ENCODE data around the gene FAM20C.

Gene FAM20C

DNA sequence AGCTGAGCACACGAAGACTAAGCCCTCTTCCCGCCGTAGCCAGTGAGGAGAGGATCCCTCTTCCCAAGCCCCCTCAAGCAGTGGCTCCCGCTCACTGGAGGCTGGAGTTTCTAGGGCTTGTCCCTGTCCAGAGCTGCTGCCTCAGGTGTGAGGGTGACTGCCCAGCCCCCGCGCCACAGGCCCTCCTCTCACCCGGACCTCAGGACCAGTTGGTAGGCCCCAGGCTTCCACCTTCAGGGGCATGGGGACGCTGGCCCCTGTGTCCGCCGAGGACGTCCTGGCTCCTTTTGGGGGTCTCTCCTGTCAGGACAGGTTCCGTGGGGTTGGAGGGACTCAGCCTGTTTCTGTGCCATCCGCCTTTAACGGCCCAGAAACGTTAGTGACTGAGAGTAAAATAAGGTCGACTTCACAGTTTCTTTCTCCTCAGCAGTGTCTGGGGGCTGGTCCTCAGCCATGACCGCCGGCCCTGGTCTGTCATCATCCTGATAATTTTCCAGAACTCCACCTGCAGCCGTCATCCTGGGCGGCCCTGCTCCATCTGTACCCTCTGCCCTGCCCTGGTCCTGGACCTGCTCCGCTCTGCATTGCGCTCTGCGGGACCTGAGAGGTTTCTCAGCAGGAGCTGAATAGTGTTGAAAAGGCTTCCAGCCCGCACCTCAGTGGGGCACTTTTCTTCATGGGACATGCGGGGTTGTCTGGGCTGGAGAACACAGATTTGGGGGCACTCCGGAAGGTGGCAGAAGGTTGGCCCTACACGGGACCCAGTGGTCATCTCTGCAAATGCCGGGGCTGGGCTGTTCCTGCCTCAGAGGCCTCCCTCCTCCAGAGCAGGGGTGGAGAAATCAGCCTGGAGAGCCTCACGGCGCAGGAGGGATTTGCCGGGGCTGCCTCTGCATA, 36.0 kb upstream of the FAM20C start:
- Histone ChIP-seq H3K27ac (no peak overlapping the region; a peak in 1 of 22 replicates), H4K20me1 (no peaks in the 10 kb centered on the region), H3K27me3 (peaks cover 0 to 2% (median 0%) of the 10 kb centered on the region in 11 experiments; a peak in 2 of 22 replicates), H3K9ac (peak overlapping the region in 2 of 11 experiments; percentile 2 to 15; a peak in 1 of 22 replicates), H3K36me3 (no peaks in the 10 kb centered on the region), H3K4me2 (peak overlapping the region in 3 of 11 experiments; percentile 32 to 72 (median 33); a peak in 6 of 22 replicates), H3K4me1 (peaks cover 29 to 54% (median 40%) of the 10 kb centered on the region in 10 experiments), H3K9me3 (replicated peaks in 1 of 11) (no peaks in the 10 kb centered on the region), H3K4me3 (no peak overlapping the region)
- TF ChIP-seq Cebpa-rat (IDR thresholded peaks at IDR 0.05): no peak

DNA sequence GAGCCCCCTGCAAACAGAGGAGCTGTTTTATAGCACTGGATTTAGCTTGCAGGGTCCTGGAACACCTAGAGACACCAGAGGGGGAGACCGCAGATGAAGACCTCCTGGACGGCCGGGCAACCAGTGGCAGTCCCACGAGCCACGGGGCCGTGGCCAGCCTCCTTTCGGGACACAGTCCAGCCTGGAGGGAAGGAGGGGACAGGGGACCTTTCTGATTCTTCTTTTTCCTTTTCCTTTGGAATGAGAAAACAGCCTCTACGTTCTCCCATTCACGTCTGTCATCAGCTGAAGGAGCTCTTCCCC, 35.4 kb upstream of the FAM20C start:
- Histone ChIP-seq H3K36me3 (no peaks in the 10 kb centered on the region), H3K4me3 (no peak overlapping the region), H3K27me3 (peaks cover 0 to 8% (median 3%) of the 10 kb centered on the region in 11 experiments; a peak in 12 of 22 replicates), H3K4me1 (peaks cover 35 to 52% (median 39%) of the 10 kb centered on the region in 10 experiments), H3K27ac (no peak overlapping the region), H3K4me2 (peak overlapping the region in 2 of 11 experiments; percentile 33 to 72; a peak in 5 of 22 replicates), H3K9ac (peak overlapping the region in 1 of 11 experiments; percentile 15; a peak in 1 of 22 replicates), H3K9me3 (replicated peaks in 1 of 11) (no peaks in the 10 kb centered on the region), H4K20me1 (no peaks in the 10 kb centered on the region)
- TF ChIP-seq Cebpa-rat (IDR thresholded peaks at IDR 0.05): no peak

DNA sequence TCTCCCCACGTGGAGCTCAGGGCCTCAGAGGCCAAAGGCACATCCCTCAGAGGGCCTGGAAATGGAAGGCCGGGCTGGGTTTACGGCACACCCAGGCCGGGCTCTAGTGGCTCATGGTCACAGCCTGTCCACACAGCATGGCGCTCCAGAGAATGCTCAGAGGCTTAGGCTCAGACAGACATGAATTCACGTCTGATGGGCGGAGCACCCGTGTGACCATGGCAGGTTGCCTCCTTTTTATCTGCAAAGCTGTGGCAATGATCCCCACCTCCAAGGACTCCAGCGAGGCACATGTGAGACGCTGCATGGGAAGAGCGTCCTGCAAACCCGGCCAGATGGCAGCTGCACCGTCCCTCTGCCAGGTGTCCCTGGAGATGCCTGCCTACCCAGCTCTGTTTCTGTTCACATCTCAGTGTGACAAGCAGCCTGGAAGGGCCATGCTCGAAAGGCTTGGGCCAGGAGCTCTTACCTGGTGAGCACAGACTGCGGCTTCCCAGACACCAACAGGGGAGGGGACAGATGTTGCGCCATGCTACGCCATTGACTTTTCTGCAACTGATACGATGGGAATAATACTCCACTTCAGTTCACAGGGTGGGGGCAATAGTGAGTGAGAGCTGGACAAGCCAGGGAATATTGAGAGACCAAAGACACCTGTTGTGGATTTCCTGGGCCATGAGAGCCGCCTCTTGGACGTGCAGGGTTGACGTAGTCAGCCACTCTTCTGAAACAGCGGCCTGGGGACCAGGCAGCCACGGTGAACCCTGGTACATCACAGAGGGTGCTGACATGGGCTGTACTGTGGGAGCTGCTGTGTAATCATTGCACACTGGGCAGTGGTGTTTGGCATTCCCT, 34.4 kb upstream of the FAM20C start:
- Histone ChIP-seq H4K20me1 (no peaks in the 10 kb centered on the region), H3K4me1 (peaks cover 36 to 53% (median 40%) of the 10 kb centered on the region in 10 experiments), H3K9me3 (replicated peaks in 1 of 11) (no peaks in the 10 kb centered on the region), H3K4me2 (0 out of 22 replicates have a peak overlapping the region, but pooled peaks of 1 of the 11 experiments have one; percentile 72), H3K9ac (no peak overlapping the region), H3K36me3 (no peaks in the 10 kb centered on the region), H3K27ac (no peak overlapping the region), H3K27me3 (peaks cover 6 to 19% (median 13%) of the 10 kb centered on the region in 11 experiments; a peak in 21 of 22 replicates), H3K4me3 (no peak overlapping the region)
- no peak for TF ChIP-seq Cebpa-rat (IDR thresholded peaks at IDR 0.05)

DNA sequence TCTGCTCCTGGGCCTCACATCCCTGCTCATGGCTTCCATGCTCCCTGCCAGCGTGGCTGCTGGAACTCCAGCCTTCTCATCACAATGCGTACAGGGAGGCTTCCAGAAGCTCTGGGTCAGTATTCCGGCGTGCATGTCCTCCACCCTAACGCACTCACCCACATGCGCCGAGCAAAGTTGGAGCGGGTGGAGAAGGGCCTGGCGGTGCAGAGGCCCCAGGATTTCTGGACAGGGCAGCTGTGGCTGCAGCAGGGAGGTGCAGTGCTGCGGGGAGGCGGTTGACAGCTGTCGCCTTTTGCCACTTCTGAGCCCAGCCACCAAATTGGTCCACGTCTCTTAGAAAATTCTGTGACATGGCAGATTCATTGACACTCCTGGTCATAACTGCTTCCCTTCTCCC, 33.6 kb upstream of the FAM20C start:
- no peak overlapping the region for H3K4me2 ChIP-seq
- TF ChIP-seq Cebpa-rat (IDR thresholded peaks at IDR 0.05): no peak
- no peak overlapping the region for H3K4me3 ChIP-seq
- H3K27ac ChIP-seq: no peak overlapping the region
- peaks cover 13 to 26% (median 20%) of the 10 kb centered on the region in 11 experiments; a peak in 21 of 22 replicates for H3K27me3 ChIP-seq
- H4K20me1 ChIP-seq: no peaks in the 10 kb centered on the region
- no peak overlapping the region for H3K9ac ChIP-seq
- peaks cover 36 to 53% (median 40%) of the 10 kb centered on the region in 10 experiments for H3K4me1 ChIP-seq
- H3K36me3 ChIP-seq: no peaks in the 10 kb centered on the region
- H3K9me3 ChIP-seq (replicated peaks in 1 of 11): no peaks in the 10 kb centered on the region

DNA sequence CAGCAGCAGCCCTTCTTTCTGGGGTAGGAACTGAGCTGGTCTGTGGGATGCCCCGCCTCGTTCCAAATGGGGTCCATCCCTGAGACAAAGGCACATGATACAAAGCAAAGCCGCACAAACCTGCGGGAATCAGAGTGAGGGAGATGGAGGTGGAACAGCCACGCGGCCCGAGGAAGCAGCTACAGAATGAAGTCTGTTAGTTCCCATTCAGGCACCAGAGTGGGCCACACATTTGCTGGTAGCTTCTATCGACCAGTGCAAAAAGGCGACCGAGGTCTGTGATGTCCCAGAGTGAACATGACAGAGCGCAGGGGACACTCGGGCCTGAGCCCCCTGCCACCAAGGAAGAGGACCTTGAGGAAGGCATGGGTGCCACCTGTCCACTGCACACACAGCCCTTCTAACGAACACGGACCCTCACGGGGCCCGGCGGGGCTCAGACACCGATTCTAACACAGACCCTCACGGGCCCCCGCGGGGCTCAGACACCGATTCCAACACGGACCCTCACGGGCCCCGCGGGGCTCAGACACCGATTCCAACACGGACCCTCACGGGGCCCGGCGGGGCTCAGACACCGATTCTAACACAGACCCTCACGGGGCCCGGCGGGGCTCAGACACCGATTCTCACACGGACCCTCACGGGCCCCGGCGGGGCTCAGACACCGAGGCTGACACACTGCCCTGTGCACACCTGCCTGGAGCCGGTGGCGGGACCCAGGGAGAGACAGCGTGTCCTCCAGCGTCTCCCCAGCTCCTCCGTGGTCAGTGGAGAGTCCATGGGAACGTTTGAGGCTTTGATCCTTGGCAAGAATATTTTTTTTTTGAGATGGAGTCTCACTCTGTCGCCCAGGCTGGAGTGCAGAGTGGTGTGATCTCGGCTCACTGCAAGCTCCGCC, 32.8 kb upstream of the FAM20C start:
- Histone ChIP-seq H3K9me3 (replicated peaks in 1 of 11) (no peaks in the 10 kb centered on the region), H3K9ac (no peak overlapping the region), H3K4me3 (no peak overlapping the region), H4K20me1 (no peaks in the 10 kb centered on the region), H3K27me3 (peaks cover 13 to 28% (median 20%) of the 10 kb centered on the region in 11 experiments; a peak in 21 of 22 replicates), H3K4me2 (no peak overlapping the region), H3K4me1 (peaks cover 38 to 55% (median 41%) of the 10 kb centered on the region in 10 experiments), H3K27ac (no peak overlapping the region), H3K36me3 (no peaks in the 10 kb centered on the region)
- TF ChIP-seq Cebpa-rat (IDR thresholded peaks at IDR 0.05): no peak

DNA sequence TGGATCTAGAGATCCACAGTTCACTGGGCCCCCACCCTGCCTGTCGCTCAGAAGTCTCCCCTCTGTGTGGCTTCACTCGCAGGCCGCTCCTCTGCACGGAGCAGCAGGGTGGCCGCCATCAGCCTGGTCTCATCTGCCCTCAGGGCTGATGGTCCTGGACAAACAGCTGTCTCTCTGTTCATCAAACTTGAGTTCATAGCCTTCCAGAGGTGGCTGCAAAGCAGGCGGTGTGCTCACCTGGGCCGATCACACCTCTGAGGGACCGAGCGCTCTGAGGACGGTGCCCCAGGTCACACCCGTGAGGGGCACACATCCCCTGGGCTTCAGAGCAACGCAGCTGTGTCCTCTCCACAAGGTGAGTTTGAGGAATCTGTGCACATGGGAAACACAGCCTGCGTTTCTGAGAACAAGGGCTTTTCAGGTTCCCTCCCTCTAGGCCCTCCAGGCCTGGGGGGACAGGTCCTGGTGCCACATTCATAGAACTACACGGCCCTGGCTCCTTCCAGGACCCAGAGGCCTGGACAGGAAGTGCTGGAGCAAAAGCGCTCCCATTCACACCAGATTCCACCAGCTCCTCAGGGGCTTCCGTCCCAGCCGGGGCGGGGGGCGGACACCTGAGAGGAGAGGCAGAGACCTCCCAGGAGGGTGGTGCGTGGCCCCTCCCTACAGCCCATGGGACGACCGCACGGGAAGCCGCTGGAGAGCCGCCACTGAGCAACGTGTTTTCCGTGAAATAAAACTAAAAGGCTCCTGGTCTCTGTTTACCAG, 31.2 kb upstream of the FAM20C start:
- Histone ChIP-seq H3K4me3 (no peak overlapping the region), H3K9ac (no peak overlapping the region), H3K4me1 (peaks cover 51 to 56% (median 52%) of the 10 kb centered on the region in 10 experiments), H3K36me3 (no peaks in the 10 kb centered on the region), H3K27me3 (peaks cover 13 to 28% (median 20%) of the 10 kb centered on the region in 11 experiments; a peak in 21 of 22 replicates), H3K27ac (no peak overlapping the region), H4K20me1 (no peaks in the 10 kb centered on the region), H3K9me3 (replicated peaks in 1 of 11) (no peaks in the 10 kb centered on the region), H3K4me2 (peak overlapping the region in 9 of 11 experiments; percentile 61 to 84 (median 79); a peak in 15 of 22 replicates)
- TF ChIP-seq Cebpa-rat (IDR thresholded peaks at IDR 0.05): no peak

DNA sequence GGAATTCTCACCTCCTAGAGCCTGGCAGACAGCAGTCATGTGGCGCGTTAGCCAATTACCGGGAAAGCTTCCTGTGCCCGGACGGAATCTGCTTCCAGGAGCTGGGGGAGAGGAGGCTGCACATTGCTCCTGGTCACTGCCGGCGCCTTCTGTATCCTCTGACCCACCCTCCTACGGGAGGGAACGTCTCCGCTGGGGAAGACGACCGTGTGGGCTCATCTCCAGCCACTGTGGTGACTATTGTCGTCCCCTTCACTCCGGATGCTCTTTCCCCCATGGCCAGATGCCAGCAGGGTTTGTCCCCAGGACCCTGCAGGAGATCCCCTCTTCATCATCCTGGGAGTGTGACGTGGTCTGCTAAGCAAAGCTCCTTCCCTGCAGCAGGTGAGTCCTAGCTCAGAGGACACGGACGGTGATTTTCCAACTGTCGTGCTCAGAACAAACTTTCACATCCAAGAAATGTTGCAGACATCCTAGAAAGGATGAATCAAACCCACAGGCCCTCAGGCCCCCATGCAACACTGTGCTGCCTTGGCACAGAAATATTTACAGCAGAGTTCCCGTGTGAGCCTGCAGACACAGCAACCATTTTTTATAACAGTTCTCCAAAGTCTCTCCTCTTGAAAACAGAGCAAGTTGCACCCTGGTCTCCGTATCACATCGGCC, 29.6 kb upstream of the FAM20C start:
- peaks cover 13 to 28% (median 20%) of the 10 kb centered on the region in 11 experiments; a peak in 21 of 22 replicates for H3K27me3 ChIP-seq
- H3K27ac ChIP-seq: no peak overlapping the region

More for the DNA sequence above, 29.6 kb upstream of the FAM20C start:
- Histone ChIP-seq H3K4me2 (peak overlapping the region; percentile 32 to 84 (median 79)), H3K9me3 (replicated peaks in 1 of 11) (no peaks in the 10 kb centered on the region), H4K20me1 (no peaks in the 10 kb centered on the region), H3K4me3 (no peak overlapping the region; a peak in 1 of 20 replicates), H3K4me1 (peaks cover 54 to 69% (median 67%) of the 10 kb centered on the region in 10 experiments), H3K36me3 (no peaks in the 10 kb centered on the region), H3K9ac (no peak overlapping the region)
- no peak for TF ChIP-seq Cebpa-rat (IDR thresholded peaks at IDR 0.05)
